Duodenal mucosa (tissue), 2 donors: ENCODE measurements around the gene CD44.

ENCODE experiments used
- H3K27ac ChIP-seq: one replicate; pipeline ENCODE4 v1.7.0; 2013; ENCODE audit warnings: low read depth, low read length
- H3K27me3 ChIP-seq, 2 donors: one replicate each; pipeline ENCODE4 v1.7.0; 2013; ENCODE audit warnings: low read length in 2 of 2, control low read depth in 1 of 2; ENCODE audit not compliant: insufficient read depth in 2 of 2, control insufficient read depth in 1 of 2
- H3K36me3 ChIP-seq, 2 donors: one replicate each; pipeline ENCODE4 v1.7.0; 2013; ENCODE audit warnings: low read length in 2 of 2, control low read depth in 1 of 2; ENCODE audit not compliant: insufficient read depth in 2 of 2, control insufficient read depth in 1 of 2
- H3K4me1 ChIP-seq, 2 donors: one replicate each; pipeline ENCODE4 v1.7.0; 2013; ENCODE audit warnings: low read length in 2 of 2, control low read depth in 1 of 2; ENCODE audit not compliant: insufficient read depth in 2 of 2, control insufficient read depth in 1 of 2
- H3K4me3 ChIP-seq, 2 donors: one replicate each; pipeline ENCODE4 v1.7.0; 2013; ENCODE audit warnings: low read length in 2 of 2, low read depth in 1 of 2
- H3K9ac ChIP-seq, 2 donors: one replicate each; pipeline ENCODE4 v1.7.0; 2013; ENCODE audit warnings: low read length in 2 of 2, low read depth in 1 of 2
- H3K9me3 ChIP-seq, 2 donors: one replicate each; pipeline ENCODE4 v1.7.0; 2013; ENCODE audit warnings: low read length in 2 of 2, control low read depth in 1 of 2; ENCODE audit not compliant: control insufficient read depth in 1 of 2

CD44 gene

GRCh38 chr11:35165423-35166368, 26.7 kb downstream of the CD44 start:
- Histone ChIP-seq H3K36me3 (no peaks in the 10 kb centered on the region), H3K27ac (peak overlapping the region; percentile 73), H3K4me1 (peaks cover 43 to 77% of the 10 kb centered on the region in 2 donors), H3K27me3 (no peaks in the 10 kb centered on the region), H3K4me3 (peak overlapping the region in 1 of 2 donors; percentile 33), H3K9ac (no peak overlapping the region), H3K9me3 (no peaks in the 10 kb centered on the region)

- H3K4me1 ChIP-seq = peaks cover 43 to 80% of the 10 kb centered on the region in 2 donors
- no peaks in the 10 kb centered on the region for H3K36me3 ChIP-seq
- peak overlapping the region in 1 of 2 donors; percentile 33 for H3K4me3 ChIP-seq
- peak overlapping the region; percentile 21 to 30 for H3K9ac ChIP-seq
- H3K27me3 ChIP-seq = no peaks in the 10 kb centered on the region
- no peaks in the 10 kb centered on the region for H3K9me3 ChIP-seq
- H3K27ac ChIP-seq = peak overlapping the region; percentile 73
Measured at GRCh38 chr11:35166369-35167360, 27.7 kb downstream of the CD44 start.

- Histone ChIP-seq H3K9me3 (no peaks in the 10 kb centered on the region), H3K4me1 (peaks cover 43 to 75% of the 10 kb centered on the region in 2 donors)
Measured at GRCh38 chr11:35167426-35167954, 28.5 kb downstream of the CD44 start.

GRCh38 chr11:35168671-35169070, 29.7 kb downstream of the CD44 start:
- no peak overlapping the region for H3K27ac ChIP-seq
- no peaks in the 10 kb centered on the region for H3K27me3 ChIP-seq
- no peak overlapping the region for H3K4me3 ChIP-seq
- no peaks in the 10 kb centered on the region for H3K9me3 ChIP-seq
- H3K36me3 ChIP-seq = no peaks in the 10 kb centered on the region
- H3K4me1 ChIP-seq = peaks cover 43 to 76% of the 10 kb centered on the region in 2 donors
- H3K9ac ChIP-seq = no peak overlapping the region

More at GRCh38 chr11:35167426-35167954, 28.5 kb downstream of the CD44 start:
- Histone ChIP-seq H3K27ac (peak overlapping the region; percentile 16), H3K27me3 (no peaks in the 10 kb centered on the region), H3K9ac (peak overlapping the region in 1 of 2 donors; percentile 30), H3K4me3 (no peak overlapping the region), H3K36me3 (no peaks in the 10 kb centered on the region)

GRCh38 chr11:35169112-35169511, 30.1 kb downstream of the CD44 start:
- H3K4me3 ChIP-seq = no peak overlapping the region
- H3K27ac ChIP-seq = no peak overlapping the region
- H3K9me3 ChIP-seq = no peaks in the 10 kb centered on the region
- H3K36me3 ChIP-seq = no peaks in the 10 kb centered on the region
- H3K27me3 ChIP-seq = no peaks in the 10 kb centered on the region
- peaks cover 43 to 76% of the 10 kb centered on the region in 2 donors for H3K4me1 ChIP-seq
- no peak overlapping the region for H3K9ac ChIP-seq

- Histone ChIP-seq H3K4me1 (peaks cover 44 to 76% of the 10 kb centered on the region in 2 donors), H3K27ac (no peak overlapping the region), H3K27me3 (no peaks in the 10 kb centered on the region), H3K9ac (no peak overlapping the region), H3K4me3 (no peak overlapping the region), H3K36me3 (no peaks in the 10 kb centered on the region), H3K9me3 (no peaks in the 10 kb centered on the region)
Measured at GRCh38 chr11:35169754-35170153, 30.8 kb downstream of the CD44 start.

- Histone ChIP-seq H3K27me3 (no peaks in the 10 kb centered on the region), H3K9ac (no peak overlapping the region), H3K4me1 (peaks cover 44 to 76% of the 10 kb centered on the region in 2 donors), H3K36me3 (no peaks in the 10 kb centered on the region), H3K4me3 (no peak overlapping the region), H3K9me3 (no peaks in the 10 kb centered on the region), H3K27ac (no peak overlapping the region)
Measured at GRCh38 chr11:35170503-35170902, 31.5 kb downstream of the CD44 start.

- no peaks in the 10 kb centered on the region for H3K36me3 ChIP-seq
- H3K4me3 ChIP-seq = no peak overlapping the region
- no peak overlapping the region for H3K9ac ChIP-seq
- no peak overlapping the region for H3K27ac ChIP-seq
- H3K27me3 ChIP-seq = no peaks in the 10 kb centered on the region
- peaks cover 44 to 69% of the 10 kb centered on the region in 2 donors for H3K4me1 ChIP-seq
- no peaks in the 10 kb centered on the region for H3K9me3 ChIP-seq
Measured at GRCh38 chr11:35171226-35171625, 32.3 kb downstream of the CD44 start.

- no peak overlapping the region for H3K27ac ChIP-seq
- H3K4me1 ChIP-seq = peaks cover 32 to 50% of the 10 kb centered on the region in 2 donors
- H3K27me3 ChIP-seq = no peaks in the 10 kb centered on the region
- H3K4me3 ChIP-seq = peak overlapping the region in 1 of 2 donors; percentile 32
- no peaks in the 10 kb centered on the region for H3K9me3 ChIP-seq
- no peak overlapping the region for H3K9ac ChIP-seq
- peaks cover 13 to 15% of the 10 kb centered on the region in 2 donors for H3K36me3 ChIP-seq
Measured at GRCh38 chr11:35173011-35173511, 34.1 kb downstream of the CD44 start.
